PC-9 (cell line): Measurements from ENCODE around the gene KLC1.

Source experiments
- CTCF ChIP-seq: fragments of 200-600 bp; sonication (generic); conservative IDR thresholded peaks from 2 replicates; pipeline ENCODE4 v1.6.1; 2017; ENCODE audit warnings: mixed run types, antibody characterized with exemption, mild to moderate bottlenecking, moderate library complexity
- EZH2 ChIP-seq: fragments of 200-600 bp; sonication (generic); IDR thresholded peaks from 2 replicates; pipeline ENCODE4 v1.8.0; 2017; ENCODE audit warnings: antibody characterized with exemption, low read depth

- no peak for TF ChIP-seq CTCF
- TF ChIP-seq EZH2 = no peak
Measured at GRCh38 chr14:103652806-103653205, 23.8 kb downstream of the KLC1 start.
